K562 (cell line): ENCODE data around the gene NOL4L. TPM values are rescaled to one million over a fixed set of nuclear protein-coding genes. Genes with fewer than 3 reads are reported as not detected.

Experiments
- ATAC-seq: fragments of 200-7000 bp; cut with Tn5 transposase; 3 replicates; pipeline ENCODE4 v1.9.1; 2020; ENCODE audit warnings: moderate library complexity
- BruUV-seq: library from RNA; stranded (reverse); fragments of 400-500 nt; replicated peaks from 2 replicates; lab custom pipeline; 2021; lab: Mats Ljungman, UMichigan
- CTCF ChIA-PET: fragments of 300-600 bp; formaldehyde crosslinking; extraction: SDS; loops from one replicate; lab custom pipeline; 2021; ENCODE audit warnings: low intra/inter-chr PET ratio; lab: Yijun Ruan, JAX
- POLR2A ChIA-PET: fragments of 300-600, 350-650 bp; sonication (Branson Sonifier 250); formaldehyde crosslinking; extraction: SDS; loops from one replicate; lab custom pipeline; 2021; ENCODE audit warnings: antibody characterized with exemption, inconsistent platforms; lab: Yijun Ruan, JAX
- DNase-seq, 4 experiments: peaks; one replicate each; pipeline versions ENCODE4 v3.0.0 to v3.0.0-alpha.2; 2011 to 2018; ENCODE audit warnings: low spot score in 3 of 4, mixed read lengths in 3 of 4; ENCODE audit errors: extremely low read depth in 1 of 4
- FAIRE-seq: peaks from 2 replicates; lab custom pipeline; 2011; peaks lifted over from hg19 to GRCh38; lab: Jason Lieb, UNC
- H2AFZ ChIP-seq: 2 replicates; pipeline ENCODE4 v1.6.0; 2011; ENCODE audit warnings: low read depth, low read length, control low read depth, inconsistent platforms
- H3K27ac ChIP-seq: fragments of 200-600 bp; 3 replicates; pipeline ENCODE4 v1.8.0; 2011; ENCODE audit warnings: low read depth, mild to moderate bottlenecking, control low read depth, inconsistent platforms, low read length, moderate library complexity, mixed read lengths; ENCODE audit errors: extremely low read depth
- H3K27me3 ChIP-seq, 2 experiments: fragments of 300-600 bp in 1 of 2; 2 replicates in 1 of 2; 3 replicates in 1 of 2; pipeline versions ENCODE4 v1.6.0 to v1.8.0; 2011; ENCODE audit warnings: inconsistent platforms in 2 of 2, low read length in 2 of 2, mild to moderate bottlenecking in 1 of 2, mixed read lengths in 1 of 2, moderate library complexity in 1 of 2; ENCODE audit not compliant: control insufficient read depth in 2 of 2, insufficient read depth in 2 of 2
- H3K36me3 ChIP-seq: fragments of 300-600 bp; 3 replicates; pipeline ENCODE4 v1.8.0; 2011; ENCODE audit warnings: mild to moderate bottlenecking, low read length, inconsistent platforms; ENCODE audit not compliant: control insufficient read depth, insufficient read depth
- H3K4me1 ChIP-seq, 2 experiments: fragments of 200-600 bp in 1 of 2; replicated peaks in 1 of 2; 2 replicates in 1 of 2; 3 replicates in 1 of 2; pipeline versions ENCODE4 v1.5.1 to v1.8.0; 2011; ENCODE audit warnings: inconsistent platforms in 2 of 2, low read length in 2 of 2, mild to moderate bottlenecking in 1 of 2, mixed read lengths in 1 of 2, moderate library complexity in 1 of 2; ENCODE audit not compliant: control insufficient read depth in 2 of 2, insufficient read depth in 2 of 2
- H3K4me2 ChIP-seq: 2 replicates; pipeline ENCODE4 v1.6.1; 2011; ENCODE audit warnings: low read length, control low read depth, inconsistent platforms, mixed read lengths; ENCODE audit not compliant: insufficient read depth
- H3K4me3 ChIP-seq: fragments of 200-600 bp; sonication (generic), shearing (Covaris generic); 2 replicates; pipeline ENCODE4 v1.5.1; 2016; ENCODE audit warnings: control low read depth, inconsistent platforms
- H3K79me2 ChIP-seq: fragments of 200-600 bp; 3 replicates; pipeline ENCODE4 v1.8.0; 2011; ENCODE audit warnings: low read length, inconsistent platforms; ENCODE audit not compliant: control insufficient read depth, insufficient read depth
- H3K9ac ChIP-seq, 2 experiments: 2 replicates each; pipeline versions ENCODE4 v1.6.0 to v1.6.1; 2011; ENCODE audit warnings: low read depth in 2 of 2, low read length in 2 of 2, control low read depth in 1 of 2, inconsistent platforms in 1 of 2, mild to moderate bottlenecking in 1 of 2, mixed read lengths in 1 of 2; ENCODE audit not compliant: insufficient read depth in 1 of 2
- H3K9me1 ChIP-seq: one replicate; pipeline ENCODE4 v1.6.0; 2011; ENCODE audit warnings: inconsistent platforms, mild to moderate bottlenecking, low read length, moderate library complexity; ENCODE audit not compliant: control insufficient read depth, insufficient read depth
- H3K9me3 ChIP-seq: replicated peaks from 2 replicates; pipeline ENCODE4 v1.5.1; 2011; ENCODE audit warnings: low read depth, low read length, inconsistent platforms; ENCODE audit not compliant: control insufficient read depth, insufficient read depth
- H4K20me1 ChIP-seq: replicated peaks from 2 replicates; pipeline ENCODE4 v1.6.1; 2011; ENCODE audit warnings: low read length, inconsistent platforms, mixed read lengths; ENCODE audit not compliant: control insufficient read depth, insufficient read depth
- SNAPC5 ChIP-seq: fragments of 250-450 bp; sonication (Bioruptor Pico); IDR thresholded peaks from 2 replicates; pipeline ENCODE4 v1.8.0; 2021; ENCODE audit warnings: moderate library complexity, mild to moderate bottlenecking, inconsistent platforms
- SPI1 ChIP-seq: IDR thresholded peaks from 2 replicates; pipeline ENCODE4 v1.6.1; 2011; ENCODE audit warnings: low read depth, low read length, control low read depth, borderline replicate concordance
- THRB ChIP-seq: fragments of 450-650 bp; formaldehyde crosslinking; conservative IDR thresholded peaks from 2 replicates; pipeline ENCODE4 v1.4.0; 2022; ENCODE audit warnings: mild to moderate bottlenecking, missing genetic modification characterization
- ZKSCAN1 ChIP-seq: fragments of 150-350 bp; IDR thresholded peaks from 2 replicates; pipeline ENCODE4 v1.6.1; 2016; ENCODE audit warnings: low read depth, low read length
- ZZZ3 ChIP-seq: fragments of 450-650 bp; IDR thresholded peaks from 2 replicates; pipeline ENCODE4 v1.6.1; 2016; ENCODE audit warnings: antibody characterized with exemption, mild to moderate bottlenecking, moderate library complexity
- WGBS: fragments of 100-300 bp; shearing (Covaris generic); methylation state at CpG from one replicate; pipeline ENCODE4 v1.1.6; 2016; ENCODE audit warnings: low coverage, mixed read lengths; ENCODE audit not compliant: insufficient coverage; ENCODE audit errors: missing lambda C conversion rate; 5-methylcytosine and 5-hydroxymethylcytosine counted together
- in situ Hi-C: fragments of 300-500 bp; cut with MboI; formaldehyde crosslinking; loops from 4 replicates; pipeline ENCODE4 v1.15.0; 2018; ENCODE audit warnings: inconsistent platforms, mixed read lengths
- intact Hi-C: fragments of 100-400 bp; cut with micrococcal nuclease; formaldehyde crosslinking; loops from 2 replicates; pipeline ENCODE4 v1.14.2; 2022
- polyA plus RNA-seq, 8 experiments: library from polyadenylated mRNA; depleted of rRNA in 4 of 8; stranded (reverse) in 5 of 8; unstranded in 3 of 8; fragments of >200 nt; fragmentation: Nextera tagmentation in 2 of 8; fragmentation: Illumina TruSeq in 1 of 8; extraction: Ambion mirVana in 2 of 8; extraction: Trizol in 1 of 8; gene quantifications; 2 replicates each; pipeline versions ENCODE4 v1.2.1 to v1.2.3, GENCODE V29; 2011 to 2014; ENCODE audit warnings: inconsistent platforms in 1 of 8, missing spikeins in 1 of 8
- total RNA-seq, 7 experiments: library from RNA; depleted of rRNA in 6 of 7; stranded (reverse); fragments of >200 nt in 6 of 7; fragmentation: Illumina TruSeq in 2 of 7; extraction: Trizol in 2 of 7; gene quantifications; 2 replicates each; pipeline versions ENCODE4 v1.2.1 to v1.2.3, GENCODE V29; 2011 to 2021; ENCODE audit warnings: low replicate concordance in 1 of 7

NOL4L gene
- total and polyA plus RNA-seq, 9 of the 15 experiments (the other 6 are each of a cell fraction or from before 2014, with no cell fraction given), result 5.1 to 36.2 (median 13.6) TPM

- Histone ChIP-seq H3K4me2 (no peak overlapping the region), H3K9me1 (no peaks in the 10 kb centered on the region), H3K79me2 (peaks cover 50% of the 10 kb centered on the region), H4K20me1 (no peaks in the 10 kb centered on the region), H3K27me3 (no peaks in the 10 kb centered on the region), H3K9ac (peak overlapping the region in 1 of 2 experiments; percentile 54; a peak in 1 of 4 replicates), H3K4me3 (no peak overlapping the region), H3K9me3 (no peaks in the 10 kb centered on the region), H2AFZ (no peak overlapping the region), H3K36me3 (peaks cover 6% of the 10 kb centered on the region; the same call in 1 of the 3 replicates), H3K27ac (no peak overlapping the region), H3K4me1 (peaks cover 37 to 66% of the 10 kb centered on the region in 2 experiments)
- 63% methylated on average over 2 of the region's 2 CpGs for WGBS
- BruUV-seq, result no TSS peak
- TF ChIP-seq ZKSCAN1 (no peak), ZZZ3 (no peak), SPI1 (peak; percentile 9; the same call in 1 of the 2 replicates), SNAPC5 (CRISPR knock-in tag) (no peak), THRB (CRISPR knock-in tag) (no peak)
- no peak for DNase-seq
- intact Hi-C loops (no loop called here), in situ Hi-C loops (no loop called here)
- peak; percentile 72 for FAIRE-seq
- POLR2A ChIA-PET, result interaction anchor here (0.6 kb wide), 1 partner anchor 1198 kb away, joined by 4 read pairs; no protein-coding TSS in a partner anchor
- CTCF ChIA-PET, result no interaction called here
- no peak for ATAC-seq
Measured at GRCh38 chr20:32479697-32480171, 105.4 kb downstream of the NOL4L start.
